ENCODE data around the gene B3GNT2.

B3GNT2 gene

GRCh38 chr2:62205554-62205953 is 9.6 kb downstream of the B3GNT2 start:
- DNase-seq (ENCODE audit: low spot score): no peak

GRCh38 chr2:62206024-62206423 is 10.1 kb downstream of the B3GNT2 start:
- no peak for DNase-seq (ENCODE audit: low spot score)

- no peak for DNase-seq (ENCODE audit: low spot score)
These were observed 11.6 kb downstream of the B3GNT2 start for GRCh38 chr2:62207491-62207890.

- DNase-seq (ENCODE audit: low spot score): no peak
These were observed 12.3 kb downstream of the B3GNT2 start for GRCh38 chr2:62208074-62208757.

GRCh38 chr2:62208758-62209114 is 12.8 kb downstream of the B3GNT2 start:
- DNase-seq (ENCODE audit: low spot score): no peak

GRCh38 chr2:62209427-62209991 is 13.6 kb downstream of the B3GNT2 start:
- DNase-seq (ENCODE audit: low spot score): no peak

GRCh38 chr2:62215306-62216064 is 19.6 kb downstream of the B3GNT2 start:
- no peak for DNase-seq (ENCODE audit: low spot score)

- no peak for DNase-seq (ENCODE audit: low spot score)
These were observed 20.2 kb downstream of the B3GNT2 start for GRCh38 chr2:62216113-62216512.

- DNase-seq (ENCODE audit: low spot score): no peak
These were observed 20.7 kb downstream of the B3GNT2 start for GRCh38 chr2:62216616-62217015.

GRCh38 chr2:62217421-62217820 is 21.5 kb downstream of the B3GNT2 start:
- DNase-seq (ENCODE audit: low spot score): no peak

GRCh38 chr2:62217970-62218369 is 22.1 kb downstream of the B3GNT2 start:
- DNase-seq (ENCODE audit: low spot score): no peak

GRCh38 chr2:62219407-62220159 is 23.7 kb downstream of the B3GNT2 start:
- no peak for DNase-seq (ENCODE audit: low spot score)

- DNase-seq (ENCODE audit: low spot score): no peak
These were observed 25.2 kb downstream of the B3GNT2 start for GRCh38 chr2:62221141-62221540.

GRCh38 chr2:62222171-62222570 is 26.3 kb downstream of the B3GNT2 start:
- DNase-seq (ENCODE audit: low spot score): no peak

- DNase-seq (ENCODE audit: low spot score): no peak
These were observed 26.8 kb downstream of the B3GNT2 start for GRCh38 chr2:62222674-62223073.

GRCh38 chr2:62224976-62225375 is 29.1 kb downstream of the B3GNT2 start:
- DNase-seq (ENCODE audit: low spot score): no peak

GRCh38 chr2:62227386-62228075 is 31.6 kb downstream of the B3GNT2 start:
- no peak for DNase-seq (ENCODE audit: low spot score)

- DNase-seq (ENCODE audit: low spot score): no peak
These were observed 33.2 kb downstream of the B3GNT2 start for GRCh38 chr2:62229082-62229605.

- no peak for DNase-seq (ENCODE audit: low spot score)
These were observed 35.6 kb downstream of the B3GNT2 start for GRCh38 chr2:62231541-62231940.

GRCh38 chr2:62234755-62235655 is 39.1 kb downstream of the B3GNT2 start:
- no peak for DNase-seq (ENCODE audit: low spot score)

GRCh38 chr2:62236499-62236898 is 40.6 kb downstream of the B3GNT2 start:
- no peak for DNase-seq (ENCODE audit: low spot score)

Measured in left forelimb (tissue), 1 donor.